A549 treated with CORT108297 at 1 μM for 4 hours (cell line): ENCODE results near the gene MAP3K3. TPM values are rescaled to one million over a fixed set of nuclear protein-coding genes. Genes with fewer than 3 reads are reported as not detected.

ENCODE experiments used
- total RNA-seq: library from RNA; stranded (reverse); fragments of 200-300 nt; extraction: Qiagen RNA extraction; gene quantifications from 5 replicates; pipeline ENCODE4 v1.2.3, GENCODE V29; 2022

The MAP3K3 gene
- total RNA-seq = 12.2 to 17.8 TPM (median 16.6 TPM) in 5 replicates

GRCh38 chr17:63621684-63622573 lies at the start of gene MAP3K3:
MAP3K3 (plus strand) TSS chr17:63622417; CDS start chr17:63622760, 343 bp downstream.

GRCh38 chr17:63600569-63601438 lies 21.4 kb upstream of the MAP3K3 start, which contains the start of gene TACO1:
TACO1 (plus strand) TSS chr17:63600895; CDS start chr17:63601084, 189 bp downstream.

DNA sequence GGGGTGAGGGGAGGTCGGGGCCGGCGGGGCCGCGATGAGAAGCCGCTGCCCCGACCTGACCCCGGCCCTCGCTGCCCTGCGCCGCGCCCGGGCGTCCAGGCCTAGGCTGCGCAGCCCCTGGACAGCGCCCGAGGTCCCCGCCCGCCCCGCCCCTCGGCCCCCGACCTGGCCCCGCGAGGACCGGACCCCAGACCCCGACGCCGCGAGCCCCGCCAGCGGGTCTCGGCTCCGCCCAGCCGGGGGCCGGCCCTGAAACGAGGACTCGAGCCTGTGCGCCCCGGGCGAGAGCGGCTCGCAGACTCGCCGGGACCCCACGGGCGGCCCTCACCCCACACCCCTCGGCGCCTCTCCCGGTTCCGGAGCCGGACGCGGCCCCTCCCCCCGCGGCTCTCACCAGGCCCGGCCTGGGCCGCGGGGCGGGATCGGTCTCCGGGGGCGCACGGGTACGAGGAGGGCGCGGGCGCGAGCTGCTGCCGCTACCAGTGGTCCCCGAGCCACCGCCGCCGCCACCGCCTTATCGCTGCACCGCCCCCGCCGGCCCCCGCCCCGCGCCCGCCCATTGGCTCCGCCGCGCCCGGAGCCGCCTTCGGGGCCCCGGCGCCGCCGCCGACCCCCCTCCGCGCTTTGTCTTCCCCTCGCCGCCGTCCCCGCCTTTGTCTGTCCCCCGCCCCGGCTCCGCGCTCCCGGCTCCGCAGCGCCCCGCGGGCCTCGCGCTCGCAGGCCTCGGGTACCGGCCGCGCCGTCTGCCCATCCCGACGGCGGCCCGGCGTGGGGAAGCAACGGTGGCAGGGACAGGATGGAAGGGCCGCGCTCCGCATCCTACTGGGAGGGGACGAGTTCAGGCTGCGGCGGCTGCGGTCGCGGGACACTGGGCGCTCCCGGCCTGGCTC lies 77.7 kb downstream of the MAP3K3 start, which contains the start of gene LIMD2:
Gene LIMD2 (minus strand): TSS at position 488 of the 890 bp plus-strand sequence. CDS start 827 bp downstream, outside the sequence.

GRCh38 chr17:63741408-63742173 lies 119.4 kb downstream of the MAP3K3 start, which contains the start of gene STRADA:
STRADA (minus strand) TSS chr17:63741799; CDS start chr17:63728369, 13,430 bp downstream.

Other genes with a start within 250 kb of the MAP3K3 start
- 24.0 to 33.6 TPM (median 32.9 TPM) in 5 replicates for gene CYB561, start 176.1 kb upstream of the MAP3K3 start, total RNA-seq
- 0.31 to 0.99 TPM (median 0.64 TPM) in 5 replicates for gene ACE, start 145.4 kb upstream of the MAP3K3 start, total RNA-seq
- gene KCNH6, start 99.1 kb upstream of the MAP3K3 start, total RNA-seq = not detected in 5 replicates
- gene DCAF7, start 71.9 kb upstream of the MAP3K3 start, total RNA-seq = 42.6 to 65.7 TPM (median 60.9 TPM) in 5 replicates
- 49.3 to 54.5 TPM (median 53.6 TPM) in 5 replicates for gene TACO1, start 21.5 kb upstream of the MAP3K3 start, total RNA-seq
- gene LIMD2, start 77.7 kb downstream of the MAP3K3 start, total RNA-seq = 8.2 to 14.8 TPM (median 13.1 TPM) in 5 replicates
- 25.8 to 28.4 TPM (median 27.3 TPM) in 5 replicates for gene STRADA, start 119.4 kb downstream of the MAP3K3 start, total RNA-seq
- 86.7 to 139 TPM (median 96.1 TPM) in 5 replicates for gene CCDC47, start 151.2 kb downstream of the MAP3K3 start, total RNA-seq
- 89.4 to 111 TPM (median 92.0 TPM) in 5 replicates for gene DDX42, start 151.8 kb downstream of the MAP3K3 start, total RNA-seq
- gene PSMC5, start 205.0 kb downstream of the MAP3K3 start, total RNA-seq = 207 to 250 TPM (median 220 TPM) in 5 replicates
- 56.4 to 67.6 TPM (median 56.9 TPM) in 5 replicates for gene FTSJ3, start 205.2 kb downstream of the MAP3K3 start, total RNA-seq
- 54.2 to 65.6 TPM (median 59.7 TPM) in 5 replicates for gene SMARCD2, start 220.3 kb downstream of the MAP3K3 start, total RNA-seq